Middle frontal gyrus (tissue), 1 donor: ENCODE results near the gene OR9Q1.
"Not testable (repeated sequence)": the region's sequence is repeated elsewhere in the genome, so short reads cannot be mapped to it uniquely, and the experiment has no call there.

Source experiments
- DNase-seq: peaks from one replicate; pipeline ENCODE4 v3.0.0-alpha.2; 2015; ENCODE audit warnings: low spot score; ENCODE audit errors: extremely low spot score

Gene OR9Q1

GRCh38 chr11:58023435-58023931 is at the start of gene OR9Q1:
Gene OR9Q1 (plus strand): TSS chr11:58023881. CDS start chr11:58179445, 155,564 bp downstream.
- DNase-seq = no peak

GRCh38 chr11:57974132-57974531 is 49.5 kb upstream of the OR9Q1 start:
- no peak for DNase-seq

- no peak for DNase-seq
Observed at GRCh38 chr11:57974848-57975601, 48.7 kb upstream of the OR9Q1 start.

GRCh38 chr11:57977709-57978108 is 46.0 kb upstream of the OR9Q1 start:
- DNase-seq = no peak

- no peak for DNase-seq
Observed at GRCh38 chr11:57978686-57979531, 44.8 kb upstream of the OR9Q1 start.

GRCh38 chr11:57979532-57980079 is 44.1 kb upstream of the OR9Q1 start:
- DNase-seq = no peak

- no peak for DNase-seq
Observed at GRCh38 chr11:57980201-57980600, 43.5 kb upstream of the OR9Q1 start.

GRCh38 chr11:57981536-57981935 is 42.1 kb upstream of the OR9Q1 start:
- DNase-seq = no peak

GRCh38 chr11:57982776-57983175 is 40.9 kb upstream of the OR9Q1 start:
- DNase-seq = no peak

GRCh38 chr11:57983191-57983590 is 40.5 kb upstream of the OR9Q1 start:
- peak; percentile 42 for DNase-seq

GRCh38 chr11:57999523-57999922 is 24.2 kb upstream of the OR9Q1 start:
- DNase-seq = not testable (repeated sequence)

GRCh38 chr11:58000021-58000420 is 23.7 kb upstream of the OR9Q1 start:
- not testable (repeated sequence) for DNase-seq

GRCh38 chr11:58000699-58001098 is 23.0 kb upstream of the OR9Q1 start:
- DNase-seq = no peak

GRCh38 chr11:58003036-58003435 is 20.6 kb upstream of the OR9Q1 start:
- no peak for DNase-seq

GRCh38 chr11:58003591-58003990 is 20.1 kb upstream of the OR9Q1 start:
- no peak for DNase-seq

- no peak for DNase-seq
Observed at GRCh38 chr11:58004664-58005063, 19.0 kb upstream of the OR9Q1 start.

GRCh38 chr11:58006940-58007339 is 16.7 kb upstream of the OR9Q1 start:
- no peak for DNase-seq

- DNase-seq = no peak
Observed at GRCh38 chr11:58011771-58012170, 11.9 kb upstream of the OR9Q1 start.

- no peak for DNase-seq
Observed at GRCh38 chr11:58024601-58025091, 965 bp downstream of the OR9Q1 start.

- no peak for DNase-seq
Observed at GRCh38 chr11:58027341-58027740, 3.7 kb downstream of the OR9Q1 start.

- DNase-seq = no peak
Observed at GRCh38 chr11:58028687-58029411, 5.2 kb downstream of the OR9Q1 start.
